K562 (cell line): ENCODE data around the gene HYPK. TPM values are rescaled to one million over a fixed set of nuclear protein-coding genes. Genes with fewer than 3 reads are reported as not detected.

Experiments used
- BHLHE40 ChIP-seq: IDR thresholded peaks from 2 replicates; pipeline ENCODE4 v1.6.1; 2011; ENCODE audit warnings: low read length, improper control_type of control experiment
- CREM ChIP-seq: IDR thresholded peaks from 2 replicates; pipeline ENCODE4 v1.6.1; 2014; ENCODE audit warnings: antibody characterized with exemption, low read depth
- GTF2F1 ChIP-seq: IDR thresholded peaks from 2 replicates; pipeline ENCODE4 v1.6.1; 2011; ENCODE audit warnings: low read depth, low read length, improper control_type of control experiment
- MYC ChIP-seq, 2 experiments: fragments of 250-450 bp in 1 of 2; sonication (Bioruptor Pico) in 1 of 2; IDR thresholded peaks; 2 replicates each; pipeline versions ENCODE4 v1.5.1 to v1.6.1; 2012 to 2021; ENCODE audit warnings: low read depth in 2 of 2, borderline replicate concordance in 1 of 2, improper control_type of control experiment in 1 of 2, low read length in 1 of 2, mild to moderate bottlenecking in 1 of 2, moderate library complexity in 1 of 2
- PHTF2 ChIP-seq: fragments of 250-450 bp; sonication (Bioruptor Pico); IDR thresholded peaks from 2 replicates; pipeline ENCODE4 v1.5.0; 2021; ENCODE audit warnings: mild to moderate bottlenecking
- SIN3B ChIP-seq: fragments of 450-650 bp; IDR thresholded peaks from 2 replicates; pipeline ENCODE4 v1.6.1; 2017; ENCODE audit warnings: low read depth, mild to moderate bottlenecking, moderate library complexity
- SMAD2 ChIP-seq: fragments of 150-350 bp; IDR thresholded peaks from 2 replicates; pipeline ENCODE4 v1.6.1; 2014; ENCODE audit warnings: low read depth, mild to moderate bottlenecking, low read length
- U2AF1 ChIP-seq: fragments of 200-400 bp; formaldehyde crosslinking; optimal IDR thresholded peaks from 2 replicates; pipeline ENCODE3; 2017; ENCODE audit warnings: mild to moderate bottlenecking, low read depth, low read length, moderate library complexity
- U2AF2 ChIP-seq: fragments of 200-400 bp; formaldehyde crosslinking; optimal IDR thresholded peaks from 2 replicates; pipeline ENCODE3; 2017; ENCODE audit warnings: low read depth, mild to moderate bottlenecking, low read length
- ZNF12 ChIP-seq: sonication (generic); formaldehyde crosslinking; IDR thresholded peaks from 2 replicates; pipeline ENCODE4 v1.4.0; 2020; ENCODE audit warnings: mild to moderate bottlenecking, missing genetic modification reagents
- ZNF41 ChIP-seq: fragments of 250-450 bp; sonication (Bioruptor Pico); conservative IDR thresholded peaks from 2 replicates; pipeline ENCODE4 v1.4.0; 2020; ENCODE audit warnings: mild to moderate bottlenecking
- ZNF445 ChIP-seq: fragments of 250-450 bp; sonication (Bioruptor Pico); IDR thresholded peaks from 2 replicates; pipeline ENCODE4 v1.4.0; 2020; ENCODE audit warnings: low read depth, mild to moderate bottlenecking, moderate library complexity
- ZNF561 ChIP-seq: fragments of 450-650 bp; formaldehyde crosslinking; conservative IDR thresholded peaks from 2 replicates; pipeline ENCODE4 v1.4.0; 2020; ENCODE audit warnings: mild to moderate bottlenecking, moderate library complexity
- polyA plus RNA-seq, 8 experiments: library from polyadenylated mRNA; depleted of rRNA in 4 of 8; stranded (reverse) in 5 of 8; unstranded in 3 of 8; fragments of >200 nt; fragmentation: Nextera tagmentation in 2 of 8; fragmentation: Illumina TruSeq in 1 of 8; extraction: Ambion mirVana in 2 of 8; extraction: Trizol in 1 of 8; gene quantifications; 2 replicates each; pipeline versions ENCODE4 v1.2.1 to v1.2.3, GENCODE V29; 2011 to 2014; ENCODE audit warnings: inconsistent platforms in 1 of 8, missing spikeins in 1 of 8
- total RNA-seq, 7 experiments: library from RNA; depleted of rRNA in 6 of 7; stranded (reverse); fragments of >200 nt in 6 of 7; fragmentation: Illumina TruSeq in 2 of 7; extraction: Trizol in 2 of 7; gene quantifications; 2 replicates each; pipeline versions ENCODE4 v1.2.1 to v1.2.3, GENCODE V29; 2011 to 2021; ENCODE audit warnings: low replicate concordance in 1 of 7
- TF ChIP-seq, protein P1 (sequence below): sonication (generic); formaldehyde crosslinking; IDR thresholded peaks from 2 replicates; pipeline ENCODE4 v1.8.1; 2023; ENCODE audit warnings: mild to moderate bottlenecking, missing genetic modification reagents
- TF ChIP-seq, protein P2 (sequence below): sonication (generic); formaldehyde crosslinking; IDR thresholded peaks from 2 replicates; pipeline ENCODE4 v1.8.0; 2022; ENCODE audit warnings: mild to moderate bottlenecking, missing genetic modification reagents, borderline replicate concordance
- TF ChIP-seq, protein P3 (sequence below): fragments of 250-450 bp; sonication (Bioruptor Pico); IDR thresholded peaks from 2 replicates; pipeline ENCODE4 v1.5.1; 2021; ENCODE audit warnings: mild to moderate bottlenecking
- TF ChIP-seq, protein P4 (sequence below): fragments of 450-650 bp; IDR thresholded peaks from 2 replicates; pipeline ENCODE4 v1.6.1; 2016; ENCODE audit warnings: borderline replicate concordance

HYPK gene
- total and polyA plus RNA-seq, 9 of the 15 experiments (the other 6 are each of a cell fraction or from before 2014, with no cell fraction given), result 7.2 to 28.0 (median 21.1) TPM

DNA sequence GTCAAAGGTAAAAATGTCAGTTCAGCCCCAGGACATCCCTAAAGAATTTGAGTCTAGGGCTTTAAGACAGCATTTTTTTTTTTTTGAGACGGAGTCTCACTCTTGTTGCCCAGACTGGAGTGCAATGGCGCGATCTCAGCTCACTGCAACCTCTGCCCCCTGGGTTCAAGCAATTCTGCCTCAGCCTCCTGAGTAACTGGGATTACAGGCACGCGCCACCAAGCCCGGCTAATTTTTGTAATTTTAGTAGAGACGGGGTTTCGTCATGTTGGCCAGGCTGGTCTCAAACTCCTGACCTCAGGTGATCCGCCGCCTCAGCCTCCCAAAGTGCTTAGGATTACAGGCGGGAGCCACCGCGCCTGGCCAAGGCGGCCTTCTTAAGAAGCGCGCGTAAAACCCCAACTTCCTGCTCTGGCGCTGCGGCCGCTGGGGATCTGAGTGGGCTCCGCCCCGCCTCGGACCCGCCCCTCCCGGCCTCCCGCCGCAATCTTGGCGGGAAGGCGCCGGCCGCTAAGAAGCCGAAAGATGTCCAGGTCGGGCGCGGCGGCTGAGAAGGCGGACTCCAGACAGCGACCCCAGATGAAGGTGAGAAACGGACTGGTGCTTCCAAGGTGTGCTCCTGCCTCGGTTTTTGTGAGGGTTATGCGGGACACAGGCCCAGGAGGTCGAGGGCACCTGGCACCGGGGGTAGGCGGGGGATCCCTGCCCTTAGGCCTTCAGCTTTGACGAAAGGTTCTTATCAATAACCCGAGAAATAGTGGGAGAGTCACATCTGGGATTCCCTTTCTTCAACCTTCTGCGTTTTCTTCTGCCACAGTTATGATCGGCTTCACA lies 26.3 kb downstream of the HYPK start, which contains the start of gene WDR76 (continued):
- TF ChIP-seq, protein P1, sequence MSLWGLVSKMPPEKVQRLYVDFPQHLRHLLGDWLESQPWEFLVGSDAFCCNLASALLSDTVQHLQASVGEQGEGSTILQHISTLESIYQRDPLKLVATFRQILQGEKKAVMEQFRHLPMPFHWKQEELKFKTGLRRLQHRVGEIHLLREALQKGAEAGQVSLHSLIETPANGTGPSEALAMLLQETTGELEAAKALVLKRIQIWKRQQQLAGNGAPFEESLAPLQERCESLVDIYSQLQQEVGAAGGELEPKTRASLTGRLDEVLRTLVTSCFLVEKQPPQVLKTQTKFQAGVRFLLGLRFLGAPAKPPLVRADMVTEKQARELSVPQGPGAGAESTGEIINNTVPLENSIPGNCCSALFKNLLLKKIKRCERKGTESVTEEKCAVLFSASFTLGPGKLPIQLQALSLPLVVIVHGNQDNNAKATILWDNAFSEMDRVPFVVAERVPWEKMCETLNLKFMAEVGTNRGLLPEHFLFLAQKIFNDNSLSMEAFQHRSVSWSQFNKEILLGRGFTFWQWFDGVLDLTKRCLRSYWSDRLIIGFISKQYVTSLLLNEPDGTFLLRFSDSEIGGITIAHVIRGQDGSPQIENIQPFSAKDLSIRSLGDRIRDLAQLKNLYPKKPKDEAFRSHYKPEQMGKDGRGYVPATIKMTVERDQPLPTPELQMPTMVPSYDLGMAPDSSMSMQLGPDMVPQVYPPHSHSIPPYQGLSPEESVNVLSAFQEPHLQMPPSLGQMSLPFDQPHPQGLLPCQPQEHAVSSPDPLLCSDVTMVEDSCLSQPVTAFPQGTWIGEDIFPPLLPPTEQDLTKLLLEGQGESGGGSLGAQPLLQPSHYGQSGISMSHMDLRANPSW (CRISPR knock-in tag), result 0 out of 2 replicates have a peak, but pooled peaks have one; percentile 65
- no peak for TF ChIP-seq SMAD2
- TF ChIP-seq ZNF445 (CRISPR knock-in tag), result no peak
- TF ChIP-seq PHTF2, result 0 out of 2 replicates have a peak, but pooled peaks have one; percentile 5
- TF ChIP-seq BHLHE40, result no peak
- no peak for TF ChIP-seq ZNF561
- peak; percentile 57 for TF ChIP-seq MYC (IDR thresholded peaks at IDR 0.05; ENCODE audit: low read depth, low read length)
- TF ChIP-seq MYC (CRISPR knock-in tag; IDR thresholded peaks at IDR 0.05; ENCODE audit: borderline replicate concordance, low read depth), result no peak
- TF ChIP-seq, protein P2, sequence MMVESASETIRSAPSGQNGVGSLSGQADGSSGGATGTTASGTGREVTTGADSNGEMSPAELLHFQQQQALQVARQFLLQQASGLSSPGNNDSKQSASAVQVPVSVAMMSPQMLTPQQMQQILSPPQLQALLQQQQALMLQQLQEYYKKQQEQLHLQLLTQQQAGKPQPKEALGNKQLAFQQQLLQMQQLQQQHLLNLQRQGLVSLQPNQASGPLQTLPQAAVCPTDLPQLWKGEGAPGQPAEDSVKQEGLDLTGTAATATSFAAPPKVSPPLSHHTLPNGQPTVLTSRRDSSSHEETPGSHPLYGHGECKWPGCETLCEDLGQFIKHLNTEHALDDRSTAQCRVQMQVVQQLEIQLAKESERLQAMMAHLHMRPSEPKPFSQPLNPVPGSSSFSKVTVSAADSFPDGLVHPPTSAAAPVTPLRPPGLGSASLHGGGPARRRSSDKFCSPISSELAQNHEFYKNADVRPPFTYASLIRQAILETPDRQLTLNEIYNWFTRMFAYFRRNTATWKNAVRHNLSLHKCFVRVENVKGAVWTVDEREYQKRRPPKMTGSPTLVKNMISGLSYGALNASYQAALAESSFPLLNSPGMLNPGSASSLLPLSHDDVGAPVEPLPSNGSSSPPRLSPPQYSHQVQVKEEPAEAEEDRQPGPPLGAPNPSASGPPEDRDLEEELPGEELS (CRISPR knock-in tag), result peak; percentile 53; the same call in 1 of the 2 replicates
- TF ChIP-seq U2AF1, result no peak
- TF ChIP-seq ZNF12 (CRISPR knock-in tag), result no peak
- TF ChIP-seq SIN3B, result no peak
- peak; percentile 62; the same call in 1 of the 2 replicates for TF ChIP-seq GTF2F1
- TF ChIP-seq, protein P3, sequence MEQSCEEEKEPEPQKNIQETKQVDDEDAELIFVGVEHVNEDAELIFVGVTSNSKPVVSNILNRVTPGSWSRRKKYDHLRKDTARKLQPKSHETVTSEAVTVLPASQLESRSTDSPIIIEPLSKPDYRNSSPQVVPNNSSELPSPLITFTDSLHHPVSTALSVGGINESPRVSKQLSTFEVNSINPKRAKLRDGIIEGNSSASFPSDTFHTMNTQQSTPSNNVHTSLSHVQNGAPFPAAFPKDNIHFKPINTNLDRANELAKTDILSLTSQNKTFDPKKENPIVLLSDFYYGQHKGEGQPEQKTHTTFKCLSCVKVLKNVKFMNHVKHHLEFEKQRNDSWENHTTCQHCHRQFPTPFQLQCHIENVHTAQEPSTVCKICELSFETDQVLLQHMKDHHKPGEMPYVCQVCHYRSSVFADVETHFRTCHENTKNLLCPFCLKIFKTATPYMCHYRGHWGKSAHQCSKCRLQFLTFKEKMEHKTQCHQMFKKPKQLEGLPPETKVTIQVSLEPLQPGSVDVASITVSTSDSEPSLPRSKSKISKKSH (CRISPR knock-in tag), result no peak
- TF ChIP-seq CREM, result no peak
- no peak for TF ChIP-seq U2AF2
- TF ChIP-seq ZNF41 (CRISPR knock-in tag), result no peak
- TF ChIP-seq, protein P4, sequence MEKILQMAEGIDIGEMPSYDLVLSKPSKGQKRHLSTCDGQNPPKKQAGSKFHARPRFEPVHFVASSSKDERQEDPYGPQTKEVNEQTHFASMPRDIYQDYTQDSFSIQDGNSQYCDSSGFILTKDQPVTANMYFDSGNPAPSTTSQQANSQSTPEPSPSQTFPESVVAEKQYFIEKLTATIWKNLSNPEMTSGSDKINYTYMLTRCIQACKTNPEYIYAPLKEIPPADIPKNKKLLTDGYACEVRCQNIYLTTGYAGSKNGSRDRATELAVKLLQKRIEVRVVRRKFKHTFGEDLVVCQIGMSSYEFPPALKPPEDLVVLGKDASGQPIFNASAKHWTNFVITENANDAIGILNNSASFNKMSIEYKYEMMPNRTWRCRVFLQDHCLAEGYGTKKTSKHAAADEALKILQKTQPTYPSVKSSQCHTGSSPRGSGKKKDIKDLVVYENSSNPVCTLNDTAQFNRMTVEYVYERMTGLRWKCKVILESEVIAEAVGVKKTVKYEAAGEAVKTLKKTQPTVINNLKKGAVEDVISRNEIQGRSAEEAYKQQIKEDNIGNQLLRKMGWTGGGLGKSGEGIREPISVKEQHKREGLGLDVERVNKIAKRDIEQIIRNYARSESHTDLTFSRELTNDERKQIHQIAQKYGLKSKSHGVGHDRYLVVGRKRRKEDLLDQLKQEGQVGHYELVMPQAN, result peak; percentile 73; the same call in 1 of the 2 replicates
